NB4 (cell line): ENCODE measurements around the gene VPS8.
A peak's percentile ranks its signal among the peaks of the same experiment; 100 is the strongest.

Experiments used
- DNase-seq: peaks from one replicate; pipeline ENCODE4 v3.0.0; 2010; ENCODE audit warnings: low read depth
- H3K4me3 ChIP-seq: one replicate; pipeline ENCODE4 v1.5.1; 2011; ENCODE audit warnings: mild to moderate bottlenecking, low read depth, low read length, moderate library complexity
- CTCF ChIP-seq: IDR thresholded peaks from one replicate; pipeline ENCODE4 v1.5.1; 2012; ENCODE audit warnings: low read depth, low read length
- MAX ChIP-seq: IDR thresholded peaks from 2 replicates; pipeline ENCODE4 v1.6.1; 2011; ENCODE audit warnings: low read depth, low read length
- MYC ChIP-seq: IDR thresholded peaks from 2 replicates; pipeline ENCODE4 v1.6.1; 2011; ENCODE audit warnings: low read depth, low read length
- POLR2A ChIP-seq: IDR thresholded peaks from 2 replicates; pipeline ENCODE4 v1.6.1; 2011; ENCODE audit warnings: mild to moderate bottlenecking; ENCODE audit not compliant: insufficient read length; ENCODE audit errors: extremely low read depth

VPS8 gene

GRCh38 chr3:184811999-184812661 is at the start of gene VPS8:
TSS of gene VPS8 (plus strand) at chr3:184812166. CDS start at chr3:184824633, 12,467 bp downstream.
- peak; percentile 95 for DNase-seq
- no peak for TF ChIP-seq CTCF
- peak; percentile 80 for TF ChIP-seq POLR2A
- peak; percentile 28; the same call in 1 of the 2 replicates for TF ChIP-seq MYC
- TF ChIP-seq MAX = peak; percentile 97
- peak within 1 kb of the TSS; percentile 92 for H3K4me3 ChIP-seq

- H3K4me3 ChIP-seq = no peak overlapping the region
- DNase-seq = no peak
- TF ChIP-seq MAX (no peak), POLR2A (no peak), CTCF (no peak), MYC (no peak)
These were observed 47.8 kb upstream of the VPS8 start for GRCh38 chr3:184764191-184764590.

- no peak for DNase-seq
- TF ChIP-seq POLR2A = no peak
- no peak overlapping the region for H3K4me3 ChIP-seq
These were observed 46.8 kb upstream of the VPS8 start for GRCh38 chr3:184765047-184765729.

- peak; percentile 73 for DNase-seq
- H3K4me3 ChIP-seq = no peak overlapping the region
- no peak for TF ChIP-seq POLR2A
- TF ChIP-seq MAX = 0 out of 2 replicates have a peak, but pooled peaks have one; percentile 30
- TF ChIP-seq MYC = no peak
- TF ChIP-seq CTCF = no peak
These were observed 46.3 kb upstream of the VPS8 start for GRCh38 chr3:184765730-184766074.

GRCh38 chr3:184766555-184767261 is 45.3 kb upstream of the VPS8 start:
- TF ChIP-seq MAX (no peak), POLR2A (no peak), CTCF (no peak), MYC (no peak)
- no peak overlapping the region for H3K4me3 ChIP-seq
- no peak for DNase-seq

- no peak for DNase-seq
- H3K4me3 ChIP-seq = no peak overlapping the region
- TF ChIP-seq POLR2A (no peak), MAX (no peak), CTCF (no peak), MYC (no peak)
These were observed 44.6 kb upstream of the VPS8 start for GRCh38 chr3:184767377-184767776.
